H9 (cell line): ENCODE data around the gene TFAP2E. TPM values are rescaled to one million over a fixed set of nuclear protein-coding genes. Genes with fewer than 3 reads are reported as not detected.
A peak's percentile ranks its signal among the peaks of the same experiment; 100 is the strongest.

Source experiments
- DNase-seq: peaks from one replicate; pipeline ENCODE4 v3.0.0-alpha.2; 2017
- H2AFZ ChIP-seq: one replicate; pipeline ENCODE4 v1.6.1; 2013; ENCODE audit warnings: mild to moderate bottlenecking, low read length, control low read depth, moderate library complexity
- H2AK5ac ChIP-seq: 2 replicates; pipeline ENCODE4 v1.6.1; 2013; ENCODE audit warnings: low read length, control low read depth, mixed read lengths; ENCODE audit not compliant: insufficient read length
- H2BK120ac ChIP-seq: one replicate; pipeline ENCODE4 v1.6.1; 2013; ENCODE audit warnings: low read depth, mild to moderate bottlenecking, low read length, control low read depth, inconsistent platforms; ENCODE audit not compliant: poor library complexity, severe bottlenecking
- H2BK12ac ChIP-seq: 2 replicates; pipeline ENCODE4 v1.6.1; 2013; ENCODE audit warnings: low read length, control low read depth, mixed read lengths, low read depth; ENCODE audit not compliant: insufficient read length
- H2BK15ac ChIP-seq: 2 replicates; pipeline ENCODE4 v1.6.1; 2013; ENCODE audit warnings: low read depth, low read length, control low read depth
- H2BK20ac ChIP-seq: one replicate; pipeline ENCODE4 v1.6.1; 2013; ENCODE audit warnings: low read depth, mild to moderate bottlenecking, low read length, control low read depth, inconsistent platforms; ENCODE audit not compliant: poor library complexity, severe bottlenecking
- H2BK5ac ChIP-seq: 2 replicates; pipeline ENCODE4 v1.6.1; 2013; ENCODE audit warnings: low read length, control low read depth, mixed read lengths; ENCODE audit not compliant: insufficient read length
- H3K14ac ChIP-seq: 2 replicates; pipeline ENCODE4 v1.6.1; 2013; ENCODE audit warnings: low read length, control low read depth; ENCODE audit not compliant: insufficient read depth
- H3K18ac ChIP-seq: 2 replicates; pipeline ENCODE4 v1.6.1; 2013; ENCODE audit warnings: low read depth, mild to moderate bottlenecking, mixed read lengths, low read length, control low read depth; ENCODE audit not compliant: insufficient read length
- H3K23ac ChIP-seq: 2 replicates; pipeline ENCODE4 v1.6.1; 2013; ENCODE audit warnings: low read length, control low read depth, mixed read lengths, low read depth; ENCODE audit not compliant: insufficient read length
- H3K23me2 ChIP-seq: 2 replicates; pipeline ENCODE4 v1.6.1; 2013; ENCODE audit warnings: low read depth, mild to moderate bottlenecking, mixed read lengths, low read length, control low read depth; ENCODE audit not compliant: insufficient read length, poor library complexity, severe bottlenecking
- H3K27ac ChIP-seq: 2 replicates; pipeline ENCODE4 v1.5.1; 2013; ENCODE audit warnings: low read length, control low read depth, mixed read lengths, low read depth; ENCODE audit not compliant: insufficient read length
- H3K27me3 ChIP-seq: 2 replicates; pipeline ENCODE4 v1.6.1; 2013; ENCODE audit warnings: low read length, control low read depth, inconsistent platforms; ENCODE audit not compliant: insufficient read depth
- H3K4ac ChIP-seq: 2 replicates; pipeline ENCODE4 v1.6.1; 2013; ENCODE audit warnings: low read depth, mild to moderate bottlenecking, control low read depth, inconsistent platforms, low read length, moderate library complexity
- H3K4me1 ChIP-seq: 2 replicates; pipeline ENCODE4 v1.6.1; 2013; ENCODE audit warnings: low read length, control low read depth, inconsistent platforms; ENCODE audit not compliant: insufficient read depth
- H3K4me2 ChIP-seq: 2 replicates; pipeline ENCODE4 v1.6.1; 2013; ENCODE audit warnings: low read length, control low read depth, mixed read lengths; ENCODE audit not compliant: insufficient read length, insufficient read depth
- H3K56ac ChIP-seq: 2 replicates; pipeline ENCODE4 v1.6.1; 2013; ENCODE audit warnings: low read depth, mild to moderate bottlenecking, mixed read lengths, low read length, control low read depth; ENCODE audit not compliant: insufficient read length
- H3K79me1 ChIP-seq: 2 replicates; pipeline ENCODE4 v1.6.1; 2013; ENCODE audit warnings: low read depth, mild to moderate bottlenecking, moderate library complexity, low read length, control low read depth, inconsistent platforms; ENCODE audit not compliant: insufficient read depth, poor library complexity, severe bottlenecking
- H3K79me2 ChIP-seq: 2 replicates; pipeline ENCODE4 v1.6.1; 2013; ENCODE audit warnings: low read length, control low read depth, inconsistent platforms; ENCODE audit not compliant: insufficient read depth
- H3K9ac ChIP-seq: 2 replicates; pipeline ENCODE4 v1.6.1; 2013; ENCODE audit warnings: low read length, control low read depth, mixed read lengths; ENCODE audit not compliant: insufficient read length; ENCODE audit errors: extremely low read depth
- H3K9me3 ChIP-seq: one replicate; pipeline ENCODE4 v1.6.1; 2013; ENCODE audit warnings: low read depth, low read length, inconsistent platforms; ENCODE audit not compliant: control insufficient read depth
- H3T11ph ChIP-seq: one replicate; pipeline ENCODE4 v1.6.1; 2013; ENCODE audit warnings: mild to moderate bottlenecking, low read length, control low read depth, inconsistent platforms
- H4K20me1 ChIP-seq: one replicate; pipeline ENCODE4 v1.6.1; 2013; ENCODE audit not compliant: control insufficient read depth, insufficient read length, insufficient read depth
- H4K5ac ChIP-seq: 2 replicates; pipeline ENCODE4 v1.6.1; 2013; ENCODE audit warnings: low read depth, mild to moderate bottlenecking, mixed read lengths, low read length, control low read depth; ENCODE audit not compliant: insufficient read length
- H4K8ac ChIP-seq: replicated peaks from 2 replicates; pipeline ENCODE4 v1.6.1; 2013; ENCODE audit warnings: low read length, control low read depth, mixed read lengths, low read depth; ENCODE audit not compliant: insufficient read length
- H4K91ac ChIP-seq: 2 replicates; pipeline ENCODE4 v1.6.1; 2013; ENCODE audit warnings: low read depth, mild to moderate bottlenecking, moderate library complexity, mixed read lengths, low read length, control low read depth; ENCODE audit not compliant: insufficient read length
- H3K27ac Mint-ChIP-seq, 3 experiments: 2 replicates in 2 of 3; 3 replicates in 1 of 3; pipeline ENCODE4 v1.8.0; 2020 to 2021; ENCODE audit warnings: mixed read lengths in 3 of 3, mild to moderate bottlenecking in 1 of 3, moderate library complexity in 1 of 3
- H3K27me3 Mint-ChIP-seq: 2 replicates; pipeline ENCODE4 v1.8.0; 2021; ENCODE audit warnings: low read depth, mild to moderate bottlenecking, moderate library complexity, mixed read lengths
- H3K36me3 Mint-ChIP-seq, 3 experiments: 2 replicates in 2 of 3; 3 replicates in 1 of 3; pipeline ENCODE4 v1.8.0; 2020 to 2021; ENCODE audit warnings: low read depth in 3 of 3, mixed read lengths in 3 of 3; ENCODE audit not compliant: insufficient read depth in 1 of 3
- H3K4me1 Mint-ChIP-seq, 2 experiments: 2 replicates each; pipeline ENCODE4 v1.8.0; 2020; ENCODE audit warnings: mixed read lengths in 2 of 2
- H3K4me3 Mint-ChIP-seq, 2 experiments: 2 replicates in 1 of 2; 3 replicates in 1 of 2; pipeline ENCODE4 v1.8.0; 2020 to 2021; ENCODE audit warnings: mild to moderate bottlenecking in 2 of 2, mixed read lengths in 2 of 2, moderate library complexity in 1 of 2
- H3K9me3 Mint-ChIP-seq, 2 experiments: 2 replicates in 1 of 2; 3 replicates in 1 of 2; pipeline ENCODE4 v1.8.0; 2020; ENCODE audit warnings: mild to moderate bottlenecking in 2 of 2, mixed read lengths in 2 of 2, moderate library complexity in 1 of 2
- WGBS: extraction: QIAGEN DNeasy Blood & Tissue Kit; methylation state at CpG from one replicate; pipeline ENCODE4 v1.1.7; 2013; ENCODE audit warnings: missing lambda C conversion rate, low lambda C conversion rate, mixed read lengths; ENCODE audit not compliant: insufficient read length; ENCODE audit errors: extremely low coverage; 5-methylcytosine and 5-hydroxymethylcytosine counted together
- total RNA-seq: library from RNA; stranded (reverse); gene quantifications from 2 replicates; pipeline ENCODE4 v1.2.1, GENCODE V29; 2021
- TF ChIP-seq, protein P1 (sequence below): fragments of 200-600 bp; sonication (generic); conservative IDR thresholded peaks from 3 replicates; pipeline ENCODE4 v1.8.0; 2021; ENCODE audit warnings: antibody characterized with exemption, mild to moderate bottlenecking

TFAP2E gene
- total RNA-seq, 1 experiment from 2014 or later, result 0.70 TPM

- Mint-ChIP-seq H3K27ac (peak within 1 kb of the TSS; percentile 98), H3K36me3 (peaks cover 16 to 43% (median 32%) of the 10 kb centered on the region in 3 experiments; a peak in 6 of 7 replicates), H3K4me3 (peak within 1 kb of the TSS; percentile 91 to 98), H3K9me3 (peaks cover 0 to 4% of the 10 kb centered on the region in 2 experiments; a peak in 2 of 5 replicates), H3K4me1 (peaks cover 45 to 55% of the 10 kb centered on the region in 2 experiments), H3K27me3 (no peaks in the 10 kb centered on the region)
- no peak within 1 kb of the TSS for H2AFZ ChIP-seq
- no peak within 1 kb of the TSS for H3K27ac ChIP-seq
- no peak within 1 kb of the TSS for H2BK15ac ChIP-seq
- no peaks in the 10 kb centered on the region for H3K79me1 ChIP-seq
- H3K79me2 ChIP-seq, result peaks cover 6% of the 10 kb centered on the region; the same call in 1 of the 2 replicates
- H4K5ac ChIP-seq, result no peak within 1 kb of the TSS
- no peak within 1 kb of the TSS for H2BK20ac ChIP-seq
- H3K9ac ChIP-seq, result peak within 1 kb of the TSS; percentile 77
- H3K18ac ChIP-seq, result peak within 1 kb of the TSS; percentile 97
- H3K4me2 ChIP-seq, result peak within 1 kb of the TSS; percentile 98
- no peak within 1 kb of the TSS for H3K23ac ChIP-seq
- H4K8ac ChIP-seq, result peak within 1 kb of the TSS; percentile 63
- no peak within 1 kb of the TSS for H3K56ac ChIP-seq
- peak within 1 kb of the TSS; percentile 90 for H3K14ac ChIP-seq
- H3K27me3 ChIP-seq, result no peaks in the 10 kb centered on the region
- no peak within 1 kb of the TSS for H2BK12ac ChIP-seq
- no peaks in the 10 kb centered on the region for H3K9me3 ChIP-seq
- WGBS, result no CpG with 5 or more reads among the region's 58 CpGs
- peak; percentile 99 for DNase-seq
- no peaks in the 10 kb centered on the region for H4K20me1 ChIP-seq
- no peak within 1 kb of the TSS for H3T11ph ChIP-seq
- no peak within 1 kb of the TSS for H2BK5ac ChIP-seq
- H2BK120ac ChIP-seq, result no peak within 1 kb of the TSS
- no peak within 1 kb of the TSS for H3K4ac ChIP-seq
- no peak within 1 kb of the TSS for H2AK5ac ChIP-seq
- peaks cover 21% of the 10 kb centered on the region for H3K23me2 ChIP-seq
- TF ChIP-seq, protein P1, sequence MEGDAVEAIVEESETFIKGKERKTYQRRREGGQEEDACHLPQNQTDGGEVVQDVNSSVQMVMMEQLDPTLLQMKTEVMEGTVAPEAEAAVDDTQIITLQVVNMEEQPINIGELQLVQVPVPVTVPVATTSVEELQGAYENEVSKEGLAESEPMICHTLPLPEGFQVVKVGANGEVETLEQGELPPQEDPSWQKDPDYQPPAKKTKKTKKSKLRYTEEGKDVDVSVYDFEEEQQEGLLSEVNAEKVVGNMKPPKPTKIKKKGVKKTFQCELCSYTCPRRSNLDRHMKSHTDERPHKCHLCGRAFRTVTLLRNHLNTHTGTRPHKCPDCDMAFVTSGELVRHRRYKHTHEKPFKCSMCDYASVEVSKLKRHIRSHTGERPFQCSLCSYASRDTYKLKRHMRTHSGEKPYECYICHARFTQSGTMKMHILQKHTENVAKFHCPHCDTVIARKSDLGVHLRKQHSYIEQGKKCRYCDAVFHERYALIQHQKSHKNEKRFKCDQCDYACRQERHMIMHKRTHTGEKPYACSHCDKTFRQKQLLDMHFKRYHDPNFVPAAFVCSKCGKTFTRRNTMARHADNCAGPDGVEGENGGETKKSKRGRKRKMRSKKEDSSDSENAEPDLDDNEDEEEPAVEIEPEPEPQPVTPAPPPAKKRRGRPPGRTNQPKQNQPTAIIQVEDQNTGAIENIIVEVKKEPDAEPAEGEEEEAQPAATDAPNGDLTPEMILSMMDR, result no peak
- peaks cover 6% of the 10 kb centered on the region; the same call in 1 of the 2 replicates for H3K4me1 ChIP-seq
- H4K91ac ChIP-seq, result no peak within 1 kb of the TSS
Observed at GRCh38 chr1:35557611-35558373, 15.3 kb upstream of the TFAP2E start, which contains the start of gene NCDN. Gene NCDN (plus strand): TSS chr1:35557799. CDS start chr1:35558191, 392 bp downstream.
